GM23338 (cell line): ENCODE measurements around the gene SNX2.

Experiments used
- EZH2 ChIP-seq: fragments of 200-600 bp; sonication (generic); IDR thresholded peaks from one replicate; pipeline ENCODE4 v1.8.0; 2017; ENCODE audit warnings: antibody characterized with exemption, mild to moderate bottlenecking, low read depth; ENCODE audit not compliant: unreplicated experiment
- EZH2phosphoT487 ChIP-seq: fragments of 200-600 bp; sonication (generic); IDR thresholded peaks from one replicate; pipeline ENCODE4 v1.8.1; 2018; ENCODE audit warnings: antibody characterized with exemption; ENCODE audit not compliant: unreplicated experiment
- NANOG ChIP-seq: IDR thresholded peaks from 2 replicates; pipeline ENCODE4 v1.6.1; 2016; ENCODE audit warnings: antibody characterized with exemption, borderline replicate concordance
- POLR2AphosphoS5 ChIP-seq: IDR thresholded peaks from 2 replicates; pipeline ENCODE4 v1.6.1; 2016; ENCODE audit warnings: antibody characterized with exemption, low read depth
- ZNF114 ChIP-seq: fragments of 250-450 bp; sonication (Bioruptor Pico); IDR thresholded peaks from 2 replicates; pipeline ENCODE4 v1.5.0; 2020; ENCODE audit warnings: mild to moderate bottlenecking, moderate library complexity
- ZNF331 ChIP-seq: fragments of 250-450 bp; sonication (Bioruptor Pico); IDR thresholded peaks from 2 replicates; pipeline ENCODE4 v1.5.0; 2020; ENCODE audit warnings: low read depth, mild to moderate bottlenecking, moderate library complexity
- TF ChIP-seq, protein P1 (sequence below): IDR thresholded peaks from 2 replicates; pipeline ENCODE4 v1.6.1; 2016; ENCODE audit warnings: antibody characterized with exemption
- TF ChIP-seq, protein P2 (sequence below), 2 experiments: fragments of 200-600 bp in 1 of 2; sonication (generic) in 1 of 2; conservative IDR thresholded peaks; 2 replicates each; pipeline versions ENCODE4 v1.5.1 to v1.6.1; 2016 to 2017; ENCODE audit warnings: antibody characterized with exemption in 2 of 2, low read depth in 2 of 2, mild to moderate bottlenecking in 2 of 2, moderate library complexity in 1 of 2
- TF ChIP-seq, protein P3 (sequence below): IDR thresholded peaks from one replicate; pipeline ENCODE4 v1.6.1; 2018; ENCODE audit warnings: antibody characterized with exemption; ENCODE audit not compliant: unreplicated experiment

DNA sequence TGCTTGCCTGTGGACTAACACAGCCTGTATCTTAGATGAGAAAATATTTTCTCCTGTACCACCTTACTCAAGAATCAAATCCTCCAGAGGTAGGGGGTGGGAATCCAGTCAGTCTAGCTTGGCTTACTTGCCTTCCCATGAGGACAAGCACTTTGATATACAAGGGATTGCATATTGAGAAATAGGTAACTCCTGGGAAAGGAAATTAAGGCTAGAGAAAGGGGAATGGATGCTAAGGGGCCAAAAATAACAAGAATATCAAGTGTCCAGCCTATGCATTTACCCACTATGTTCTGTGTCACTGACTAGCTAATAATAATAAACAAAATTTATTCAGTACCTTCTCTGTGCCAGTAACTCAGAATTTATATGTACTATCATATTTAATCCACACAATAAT is 21.4 kb upstream of the SNX2 start:
- TF ChIP-seq, protein P1, sequence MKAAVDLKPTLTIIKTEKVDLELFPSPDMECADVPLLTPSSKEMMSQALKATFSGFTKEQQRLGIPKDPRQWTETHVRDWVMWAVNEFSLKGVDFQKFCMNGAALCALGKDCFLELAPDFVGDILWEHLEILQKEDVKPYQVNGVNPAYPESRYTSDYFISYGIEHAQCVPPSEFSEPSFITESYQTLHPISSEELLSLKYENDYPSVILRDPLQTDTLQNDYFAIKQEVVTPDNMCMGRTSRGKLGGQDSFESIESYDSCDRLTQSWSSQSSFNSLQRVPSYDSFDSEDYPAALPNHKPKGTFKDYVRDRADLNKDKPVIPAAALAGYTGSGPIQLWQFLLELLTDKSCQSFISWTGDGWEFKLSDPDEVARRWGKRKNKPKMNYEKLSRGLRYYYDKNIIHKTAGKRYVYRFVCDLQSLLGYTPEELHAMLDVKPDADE = no peak
- TF ChIP-seq POLR2AphosphoS5 (no peak), EZH2phosphoT487 (no peak), EZH2 (no peak), ZNF331 (CRISPR knock-in tag) (no peak), ZNF114 (CRISPR knock-in tag) (no peak), NANOG (no peak)
- TF ChIP-seq, protein P2, sequence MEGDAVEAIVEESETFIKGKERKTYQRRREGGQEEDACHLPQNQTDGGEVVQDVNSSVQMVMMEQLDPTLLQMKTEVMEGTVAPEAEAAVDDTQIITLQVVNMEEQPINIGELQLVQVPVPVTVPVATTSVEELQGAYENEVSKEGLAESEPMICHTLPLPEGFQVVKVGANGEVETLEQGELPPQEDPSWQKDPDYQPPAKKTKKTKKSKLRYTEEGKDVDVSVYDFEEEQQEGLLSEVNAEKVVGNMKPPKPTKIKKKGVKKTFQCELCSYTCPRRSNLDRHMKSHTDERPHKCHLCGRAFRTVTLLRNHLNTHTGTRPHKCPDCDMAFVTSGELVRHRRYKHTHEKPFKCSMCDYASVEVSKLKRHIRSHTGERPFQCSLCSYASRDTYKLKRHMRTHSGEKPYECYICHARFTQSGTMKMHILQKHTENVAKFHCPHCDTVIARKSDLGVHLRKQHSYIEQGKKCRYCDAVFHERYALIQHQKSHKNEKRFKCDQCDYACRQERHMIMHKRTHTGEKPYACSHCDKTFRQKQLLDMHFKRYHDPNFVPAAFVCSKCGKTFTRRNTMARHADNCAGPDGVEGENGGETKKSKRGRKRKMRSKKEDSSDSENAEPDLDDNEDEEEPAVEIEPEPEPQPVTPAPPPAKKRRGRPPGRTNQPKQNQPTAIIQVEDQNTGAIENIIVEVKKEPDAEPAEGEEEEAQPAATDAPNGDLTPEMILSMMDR (conservative IDR thresholded peaks at IDR 0.05; ENCODE audit: low read depth in 2 of 2) = no peak
- TF ChIP-seq, protein P3, sequence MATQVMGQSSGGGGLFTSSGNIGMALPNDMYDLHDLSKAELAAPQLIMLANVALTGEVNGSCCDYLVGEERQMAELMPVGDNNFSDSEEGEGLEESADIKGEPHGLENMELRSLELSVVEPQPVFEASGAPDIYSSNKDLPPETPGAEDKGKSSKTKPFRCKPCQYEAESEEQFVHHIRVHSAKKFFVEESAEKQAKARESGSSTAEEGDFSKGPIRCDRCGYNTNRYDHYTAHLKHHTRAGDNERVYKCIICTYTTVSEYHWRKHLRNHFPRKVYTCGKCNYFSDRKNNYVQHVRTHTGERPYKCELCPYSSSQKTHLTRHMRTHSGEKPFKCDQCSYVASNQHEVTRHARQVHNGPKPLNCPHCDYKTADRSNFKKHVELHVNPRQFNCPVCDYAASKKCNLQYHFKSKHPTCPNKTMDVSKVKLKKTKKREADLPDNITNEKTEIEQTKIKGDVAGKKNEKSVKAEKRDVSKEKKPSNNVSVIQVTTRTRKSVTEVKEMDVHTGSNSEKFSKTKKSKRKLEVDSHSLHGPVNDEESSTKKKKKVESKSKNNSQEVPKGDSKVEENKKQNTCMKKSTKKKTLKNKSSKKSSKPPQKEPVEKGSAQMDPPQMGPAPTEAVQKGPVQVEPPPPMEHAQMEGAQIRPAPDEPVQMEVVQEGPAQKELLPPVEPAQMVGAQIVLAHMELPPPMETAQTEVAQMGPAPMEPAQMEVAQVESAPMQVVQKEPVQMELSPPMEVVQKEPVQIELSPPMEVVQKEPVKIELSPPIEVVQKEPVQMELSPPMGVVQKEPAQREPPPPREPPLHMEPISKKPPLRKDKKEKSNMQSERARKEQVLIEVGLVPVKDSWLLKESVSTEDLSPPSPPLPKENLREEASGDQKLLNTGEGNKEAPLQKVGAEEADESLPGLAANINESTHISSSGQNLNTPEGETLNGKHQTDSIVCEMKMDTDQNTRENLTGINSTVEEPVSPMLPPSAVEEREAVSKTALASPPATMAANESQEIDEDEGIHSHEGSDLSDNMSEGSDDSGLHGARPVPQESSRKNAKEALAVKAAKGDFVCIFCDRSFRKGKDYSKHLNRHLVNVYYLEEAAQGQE = no peak
